ENCODE data around the gene CPB2.

CPB2 gene

DNA sequence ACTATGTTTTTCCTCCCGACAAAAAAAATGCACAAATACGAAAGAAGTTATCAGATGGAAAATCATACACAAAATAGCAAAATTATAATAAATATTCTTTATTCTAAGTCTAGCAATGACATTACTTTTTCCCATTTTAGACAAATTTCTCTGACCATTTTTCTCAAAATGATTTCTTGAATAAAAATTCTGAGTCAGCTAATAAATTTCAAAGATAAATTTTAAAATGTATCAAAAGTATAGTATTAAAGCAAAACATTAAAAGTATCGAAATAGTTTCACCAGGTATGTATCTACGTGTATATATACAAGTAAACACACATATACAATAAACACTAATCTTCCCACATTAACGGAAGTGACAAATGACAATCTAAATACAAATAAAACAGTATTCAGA lies 61.2 kb downstream of the CPB2 start:
- no peak for DNase-seq

- no peak for DNase-seq
These were observed 63.4 kb downstream of the CPB2 start for GRCh38 chr13:46041419-46041839.

GRCh38 chr13:46040763-46041162 lies 64.1 kb downstream of the CPB2 start:
- DNase-seq: no peak

DNA sequence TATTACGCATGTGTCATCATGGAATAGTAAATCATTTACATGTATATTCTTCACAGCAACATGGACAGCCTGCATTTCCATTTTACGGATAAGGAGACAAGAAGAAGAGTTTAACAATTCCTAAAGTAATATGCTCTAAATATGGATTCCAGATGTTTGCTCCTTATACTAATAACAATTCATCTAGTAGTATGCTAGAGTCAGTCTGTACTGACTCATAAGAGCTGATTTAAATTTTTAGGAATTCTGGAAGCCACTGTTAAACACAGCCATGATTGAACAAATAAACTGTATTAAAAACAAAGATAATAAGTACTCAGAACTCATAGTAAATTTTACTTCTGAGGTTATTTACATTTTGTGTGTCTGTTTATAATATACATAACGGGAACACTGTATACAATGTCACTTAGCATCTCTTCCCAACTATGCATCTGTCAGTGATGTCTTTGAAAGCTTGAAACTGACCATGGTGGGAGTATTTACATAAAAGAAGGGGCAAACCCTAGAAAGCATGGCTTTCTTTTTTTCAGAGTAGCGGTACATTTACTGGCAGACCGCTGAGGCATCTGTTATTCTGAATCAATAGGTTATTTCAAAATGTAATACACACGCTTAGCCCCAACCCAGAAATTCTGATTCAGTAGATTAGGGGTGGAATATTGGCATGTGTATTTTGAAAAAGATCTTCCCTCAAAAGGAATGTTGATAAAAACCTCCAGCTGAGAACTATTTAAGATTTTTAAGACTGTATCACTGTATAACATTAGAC lies 65.2 kb downstream of the CPB2 start:
- no peak for DNase-seq

GRCh38 chr13:46038296-46038695 lies 66.5 kb downstream of the CPB2 start:
- DNase-seq: no peak

- no peak for DNase-seq
These were observed 69.8 kb downstream of the CPB2 start for GRCh38 chr13:46035066-46035465.

- no peak for DNase-seq
These were observed 72.5 kb downstream of the CPB2 start for GRCh38 chr13:46032341-46032740.

GRCh38 chr13:46031581-46032263 lies 73.1 kb downstream of the CPB2 start:
- DNase-seq: no peak

DNA sequence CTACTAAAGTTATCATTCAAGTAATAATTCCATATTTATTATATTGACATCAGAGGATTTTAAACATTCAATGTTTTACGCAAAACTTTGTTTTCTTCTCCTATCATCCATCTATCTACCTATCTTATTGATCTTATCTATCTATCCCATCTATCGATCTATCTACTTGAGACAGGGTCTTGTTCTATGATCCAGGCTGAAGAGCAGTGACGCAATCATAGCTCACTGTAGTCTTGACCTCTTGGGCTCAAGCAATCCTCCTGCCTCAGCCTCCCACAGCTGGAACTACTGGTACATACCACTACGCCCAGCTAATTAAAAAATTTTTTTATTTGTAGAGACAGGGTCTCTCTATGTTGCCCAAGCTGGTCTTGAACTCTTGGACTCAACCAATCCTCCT lies 79.7 kb downstream of the CPB2 start:
- DNase-seq: no peak

- no peak for DNase-seq
These were observed 82.4 kb downstream of the CPB2 start for GRCh38 chr13:46022481-46022880.

DNA sequence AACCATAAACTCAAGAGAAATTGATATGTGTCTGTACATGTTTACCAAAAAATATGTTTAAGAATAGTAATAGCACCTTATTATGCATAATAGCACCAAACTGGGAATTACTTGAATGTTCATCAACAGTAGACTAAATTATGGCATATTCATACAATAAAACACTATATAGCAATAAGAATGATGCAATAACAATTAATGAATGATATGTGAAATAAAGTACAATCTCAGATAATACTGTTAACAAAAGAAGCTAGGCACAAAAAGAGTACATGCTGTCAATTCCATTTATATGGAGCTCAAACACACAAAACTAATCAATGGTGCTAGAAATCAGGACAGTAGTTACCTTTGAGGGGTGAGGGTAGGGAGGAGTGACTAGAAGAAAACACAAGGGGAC lies 88.6 kb downstream of the CPB2 start:
- DNase-seq: no peak

GRCh38 chr13:46015366-46015765 lies 89.5 kb downstream of the CPB2 start:
- no peak for DNase-seq

GRCh38 chr13:46012404-46012803 lies 92.4 kb downstream of the CPB2 start:
- no peak for DNase-seq

- no peak for DNase-seq
These were observed 94.7 kb downstream of the CPB2 start for GRCh38 chr13:46010148-46010547.

- DNase-seq: no peak
These were observed 96.2 kb downstream of the CPB2 start for GRCh38 chr13:46008631-46009030.

DNA sequence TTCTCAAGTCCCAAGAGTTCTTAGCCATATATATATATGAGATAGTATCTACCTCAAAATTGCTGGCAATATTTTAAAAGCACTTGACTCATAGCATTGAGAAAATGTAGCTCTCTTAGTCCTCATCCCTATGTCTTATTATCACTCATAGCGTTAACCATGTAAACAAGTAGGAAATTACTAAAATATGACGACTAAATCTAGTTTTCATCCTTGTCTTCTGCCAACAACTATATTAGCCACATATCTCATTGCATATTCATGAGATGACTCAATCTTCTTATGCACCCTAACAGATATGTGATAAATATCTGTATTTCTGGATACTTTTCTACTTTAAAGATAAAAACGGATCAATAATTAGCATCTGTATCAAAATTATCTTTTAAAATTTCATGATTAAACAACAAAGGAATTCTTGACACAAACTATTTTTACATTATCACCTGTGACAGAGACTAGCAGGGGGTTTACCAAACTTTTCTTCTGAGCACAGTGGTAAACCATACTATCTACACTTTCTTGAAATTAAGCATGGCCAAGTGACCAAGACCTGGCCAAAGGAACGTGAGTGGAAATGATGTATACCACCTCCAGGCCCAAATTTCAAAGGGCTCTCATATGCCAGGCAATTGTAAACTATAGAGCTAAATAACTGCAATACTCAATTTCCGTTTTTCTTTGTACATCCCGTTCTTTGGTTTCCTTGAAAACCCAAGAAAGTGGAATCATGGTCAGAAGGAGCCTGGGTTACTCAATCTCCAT lies 98.0 kb downstream of the CPB2 start:
- no peak for DNase-seq

DNA sequence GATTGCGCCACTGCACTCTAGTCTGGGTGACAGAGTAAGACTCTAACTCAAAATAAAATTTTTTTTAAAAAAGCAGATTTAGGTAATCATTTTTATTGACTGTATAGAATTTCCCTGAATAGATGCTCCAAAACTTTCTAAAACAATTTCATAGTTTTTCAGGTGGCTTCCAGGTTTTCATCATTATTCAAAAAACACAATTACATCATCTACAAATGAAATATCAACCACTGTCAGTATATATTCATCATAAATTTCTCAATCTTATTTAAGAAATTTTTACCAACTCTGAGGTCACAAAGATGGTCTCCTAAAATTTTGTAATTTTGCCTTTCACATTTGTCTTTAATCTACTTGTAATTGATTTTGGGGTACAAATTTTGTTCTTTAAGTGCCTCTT lies 100.3 kb downstream of the CPB2 start:
- DNase-seq: no peak
